GM19193 (cell line): ENCODE results near the gene HKDC1.

Experiments
- POLR2A ChIP-seq: IDR thresholded peaks from 4 replicates; pipeline ENCODE4 v1.6.1; 2011; ENCODE audit not compliant: insufficient read depth, insufficient read length; ENCODE audit errors: extremely low read depth

Gene HKDC1

GRCh38 chr10:69315610-69316312, 95.6 kb downstream of the HKDC1 start:
- no peak for TF ChIP-seq POLR2A

GRCh38 chr10:69316313-69317059, 96.4 kb downstream of the HKDC1 start:
- no peak for TF ChIP-seq POLR2A
